ENCODE measurements around the gene ZBTB16.

DNA sequence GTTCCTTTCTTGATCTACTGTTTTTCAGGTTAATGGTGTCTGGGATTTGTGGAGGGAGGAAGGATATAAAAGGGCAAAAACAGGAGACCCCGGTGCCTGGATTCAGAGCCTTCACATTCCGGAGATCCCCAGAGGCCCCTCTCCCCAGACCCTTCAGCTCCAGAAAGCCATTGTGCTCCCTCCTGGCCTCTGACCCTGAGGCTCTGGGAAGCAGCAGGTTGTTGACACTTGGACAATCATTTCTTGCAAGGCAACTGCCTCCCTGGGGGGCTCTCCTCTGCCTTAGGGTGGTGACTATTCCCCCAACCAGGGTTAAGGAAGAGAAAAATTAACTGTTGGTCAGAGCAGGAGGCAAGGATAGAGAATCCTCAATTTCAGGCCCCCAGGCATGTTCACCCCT, 149.8 kb downstream of the ZBTB16 start:
- TF ChIP-seq CTCF (conservative IDR thresholded peaks at IDR 0.05) (no peak), EZH2 (IDR thresholded peaks at IDR 0.05; ENCODE audit: low read depth) (no peak)
